Activated CD4-positive, CD25-positive, alpha-beta regulatory T cell (primary cell): Measurements from ENCODE around the gene NME9.
"Not testable (repeated sequence)": the region's sequence is repeated elsewhere in the genome, so short reads cannot be mapped to it uniquely, and the experiment has no call there.

Experiments used
- DNase-seq, 4 experiments: peaks; one replicate each; lab custom pipeline; 2025; lab: John Stamatoyannopoulos, UW

The NME9 gene, protein sequence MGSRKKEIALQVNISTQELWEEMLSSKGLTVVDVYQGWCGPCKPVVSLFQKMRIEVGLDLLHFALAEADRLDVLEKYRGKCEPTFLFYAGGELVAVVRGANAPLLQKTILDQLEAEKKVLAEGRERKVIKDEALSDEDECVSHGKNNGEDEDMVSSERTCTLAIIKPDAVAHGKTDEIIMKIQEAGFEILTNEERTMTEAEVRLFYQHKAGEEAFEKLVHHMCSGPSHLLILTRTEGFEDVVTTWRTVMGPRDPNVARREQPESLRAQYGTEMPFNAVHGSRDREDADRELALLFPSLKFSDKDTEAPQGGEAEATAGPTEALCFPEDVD

DNA sequence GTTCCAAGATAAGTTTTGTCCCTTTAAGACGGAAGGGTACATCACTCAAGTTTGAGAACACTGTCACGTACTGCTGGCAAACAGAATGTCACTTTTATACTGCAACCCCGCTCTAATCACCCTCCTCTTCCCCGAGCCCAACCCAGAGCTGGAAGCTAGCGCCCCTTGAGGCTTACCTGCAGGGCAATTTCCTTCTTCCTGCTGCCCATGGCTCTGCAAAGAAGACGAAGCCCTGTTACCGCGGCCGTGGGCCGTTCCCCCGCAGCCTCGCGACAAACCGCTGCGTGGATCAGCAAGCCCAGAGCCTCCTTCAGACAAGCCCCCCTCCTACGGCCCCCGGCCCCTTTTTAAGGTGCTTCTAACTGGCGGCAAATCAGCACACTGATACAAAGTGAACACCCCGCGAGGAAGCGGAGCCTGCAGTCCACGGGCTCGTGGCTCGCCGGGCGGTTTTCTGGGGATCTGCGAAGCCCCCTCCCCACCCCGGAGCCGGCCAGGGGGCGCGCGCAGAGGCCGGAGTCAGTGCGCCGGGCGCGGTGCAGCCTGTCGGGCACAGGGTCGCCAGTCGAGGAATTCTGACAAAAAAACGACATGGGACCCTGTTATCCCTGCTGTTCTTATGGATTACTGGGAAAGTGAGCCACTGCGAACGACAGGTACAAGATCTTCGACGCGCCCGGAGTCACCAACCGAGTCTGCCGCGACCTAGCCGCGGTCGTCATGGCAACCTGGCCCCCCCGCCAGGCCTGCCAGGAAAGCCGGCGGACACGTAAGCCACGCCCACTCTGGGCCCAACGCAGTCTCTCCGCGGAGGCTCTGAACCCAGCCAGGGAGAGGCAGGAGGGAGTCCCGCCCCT, at the start of gene NME9:
Gene NME9, minus strand, starts transcription at position 725 of the 857 bp plus-strand sequence. Its CDS starts 516 bp downstream, at position 209.
- DNase-seq, result peak; percentile 59 to 78 (median 66)

DNA sequence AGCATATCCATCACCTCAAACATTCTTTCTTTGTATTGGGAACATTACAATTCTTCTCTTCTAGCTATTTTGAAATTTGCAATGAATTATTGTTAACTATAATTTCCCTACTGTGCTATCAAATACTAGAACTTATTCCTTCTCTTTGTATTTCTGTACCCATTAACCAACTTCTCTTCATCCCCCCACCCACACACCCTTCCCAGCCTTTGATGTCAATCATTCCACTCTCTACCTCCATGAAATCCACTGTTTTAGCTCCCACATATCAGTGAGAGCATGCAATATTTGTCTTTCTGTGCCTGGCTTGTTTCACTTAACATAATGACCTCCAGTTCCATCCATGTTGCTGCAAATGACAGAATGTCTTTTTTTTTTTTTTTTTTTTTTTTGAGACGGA, 49.3 kb upstream of the NME9 start:
- DNase-seq, result no peak

DNA sequence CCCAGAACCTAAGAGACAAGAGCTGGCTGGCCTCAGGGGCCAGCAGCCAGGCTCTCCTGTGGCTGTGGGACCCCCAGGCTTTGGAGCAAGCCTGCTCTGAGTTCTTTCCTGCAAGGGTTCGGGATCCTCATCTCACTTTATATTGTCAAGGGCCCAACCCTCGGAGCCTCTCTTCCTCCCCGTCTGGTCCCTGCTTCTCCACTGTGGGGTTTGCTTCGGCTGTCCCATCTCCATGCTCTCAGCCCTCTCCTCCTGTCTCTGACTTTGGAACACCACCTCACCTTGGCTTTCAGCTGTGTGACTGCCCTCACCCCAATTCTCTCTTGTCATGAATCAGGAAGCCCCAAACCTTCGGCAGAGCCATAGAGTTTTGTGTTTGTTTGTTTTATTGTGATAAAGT, 48.7 kb upstream of the NME9 start:
- no peak for DNase-seq

DNA sequence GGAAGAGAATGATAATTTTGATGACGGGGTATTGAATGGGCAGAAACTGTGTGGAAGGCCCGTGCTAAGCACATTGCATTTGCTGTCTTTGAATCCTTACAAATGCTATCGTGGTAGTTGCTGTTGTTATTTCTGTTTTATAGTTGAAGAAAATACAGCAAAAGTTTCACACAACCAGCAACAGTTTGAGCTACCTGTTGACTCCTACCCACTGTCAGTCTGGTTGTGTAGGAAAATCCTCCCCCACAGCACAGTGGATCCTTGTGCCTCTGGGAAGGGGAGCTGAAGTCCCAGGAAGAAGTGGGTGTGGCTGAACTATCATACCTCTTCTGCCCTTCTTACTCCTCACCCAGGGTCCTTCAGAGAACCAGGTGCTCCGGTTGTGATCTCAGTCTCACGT, 48.2 kb upstream of the NME9 start:
- no peak for DNase-seq

DNA sequence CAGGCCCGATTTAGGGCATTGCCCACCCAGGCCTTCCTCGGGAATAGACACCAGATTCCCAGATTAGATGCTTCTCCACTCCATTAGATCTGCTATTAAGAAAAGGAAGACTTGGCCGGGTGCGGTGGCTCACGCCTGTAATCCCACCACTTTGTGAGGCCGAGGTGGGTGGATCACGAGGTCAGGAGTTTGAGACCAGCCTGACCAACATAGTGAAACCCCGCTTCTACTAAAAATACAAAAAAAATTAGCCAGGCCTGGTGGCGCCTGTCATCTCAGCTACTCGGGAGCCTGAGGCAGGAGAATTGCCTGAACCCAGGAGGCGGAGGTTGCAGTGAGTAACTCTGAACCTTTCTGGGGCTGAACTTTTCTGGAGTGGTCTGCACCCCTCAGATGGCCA, 47.6 kb upstream of the NME9 start:
- not testable (repeated sequence) for DNase-seq

DNA sequence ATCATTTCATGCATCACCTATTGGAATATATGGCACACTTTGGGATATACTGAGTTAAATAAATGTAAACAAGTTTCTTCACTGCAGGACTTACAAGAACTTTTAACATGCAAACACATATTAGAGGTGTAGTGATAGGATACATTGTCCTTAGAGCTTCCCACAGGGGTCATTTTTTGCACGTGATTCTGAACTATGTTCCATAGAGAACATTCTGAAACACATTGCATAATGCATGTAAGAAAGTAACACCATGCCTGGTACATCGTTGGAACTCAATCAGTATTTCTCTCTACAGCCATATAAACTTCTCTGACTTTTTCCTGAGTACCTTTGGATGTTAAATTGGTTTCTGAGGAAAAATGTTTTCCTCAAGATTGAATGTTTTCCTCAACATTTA, 47.0 kb upstream of the NME9 start:
- DNase-seq, result no peak

DNA sequence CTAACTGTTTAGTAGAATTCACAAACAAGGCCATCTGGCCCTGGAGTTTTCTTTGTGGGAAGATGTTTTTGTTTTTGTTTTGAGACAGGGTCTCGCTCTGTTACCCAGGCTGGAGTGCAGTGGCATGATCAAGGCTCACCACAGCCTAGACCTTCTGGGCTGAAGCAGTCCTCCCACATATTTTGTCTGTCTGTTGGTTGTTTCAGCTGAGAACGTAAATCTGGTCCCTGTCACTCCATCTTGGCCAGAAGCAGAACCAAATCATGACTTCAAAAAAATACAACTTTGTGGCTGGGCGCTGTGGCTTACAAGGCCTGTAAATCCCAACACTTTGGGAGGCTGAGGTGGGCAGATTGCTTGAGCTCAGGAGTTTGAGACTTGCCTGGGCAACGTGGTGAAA, 45.8 kb upstream of the NME9 start:
- DNase-seq, result no peak

DNA sequence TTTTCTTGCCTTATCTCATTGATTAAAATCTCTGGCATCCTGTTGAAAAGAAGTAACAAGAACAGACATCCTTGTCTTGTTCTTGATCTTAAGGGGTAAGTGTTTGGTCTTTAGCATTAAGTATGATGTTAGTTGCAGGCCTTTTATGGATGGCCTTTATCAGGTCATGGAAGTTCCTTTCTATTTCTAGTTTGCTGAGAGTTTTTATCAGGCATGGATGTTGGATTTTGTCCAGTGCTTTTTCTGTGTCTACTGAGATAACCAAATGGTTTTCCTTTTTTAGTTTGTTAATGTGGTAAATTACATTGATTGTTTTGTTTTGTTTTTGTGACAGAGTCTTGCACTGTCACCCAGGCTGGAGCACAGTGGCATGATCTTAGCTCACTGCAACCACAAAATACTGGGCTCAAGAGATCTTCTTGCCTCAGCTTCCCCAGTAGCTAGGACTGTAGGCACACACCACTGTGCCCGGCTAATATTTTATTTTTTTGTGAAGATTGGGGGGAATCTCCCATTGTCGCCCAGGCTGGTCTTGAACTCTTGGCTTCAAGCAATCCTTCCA, 45.0 kb upstream of the NME9 start:
- DNase-seq, result no peak

DNA sequence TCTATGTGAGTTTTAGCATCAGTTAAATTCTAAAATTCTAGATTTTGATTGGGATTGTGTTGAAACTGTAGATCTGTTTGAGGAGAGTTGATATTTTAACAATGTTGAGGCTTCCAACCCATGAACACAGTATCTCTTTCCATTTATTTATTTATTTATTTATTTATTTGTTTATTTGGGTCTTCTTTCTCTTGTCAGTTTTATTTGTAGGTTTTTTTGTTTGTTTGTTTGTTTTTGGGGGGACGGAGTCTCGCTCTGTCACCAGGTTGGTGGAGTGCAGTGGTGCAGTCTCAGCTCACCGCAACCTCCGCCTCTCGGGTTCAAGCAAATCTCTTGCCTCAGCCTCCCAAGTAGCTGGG, 44.1 kb upstream of the NME9 start:
- DNase-seq, result no peak

DNA sequence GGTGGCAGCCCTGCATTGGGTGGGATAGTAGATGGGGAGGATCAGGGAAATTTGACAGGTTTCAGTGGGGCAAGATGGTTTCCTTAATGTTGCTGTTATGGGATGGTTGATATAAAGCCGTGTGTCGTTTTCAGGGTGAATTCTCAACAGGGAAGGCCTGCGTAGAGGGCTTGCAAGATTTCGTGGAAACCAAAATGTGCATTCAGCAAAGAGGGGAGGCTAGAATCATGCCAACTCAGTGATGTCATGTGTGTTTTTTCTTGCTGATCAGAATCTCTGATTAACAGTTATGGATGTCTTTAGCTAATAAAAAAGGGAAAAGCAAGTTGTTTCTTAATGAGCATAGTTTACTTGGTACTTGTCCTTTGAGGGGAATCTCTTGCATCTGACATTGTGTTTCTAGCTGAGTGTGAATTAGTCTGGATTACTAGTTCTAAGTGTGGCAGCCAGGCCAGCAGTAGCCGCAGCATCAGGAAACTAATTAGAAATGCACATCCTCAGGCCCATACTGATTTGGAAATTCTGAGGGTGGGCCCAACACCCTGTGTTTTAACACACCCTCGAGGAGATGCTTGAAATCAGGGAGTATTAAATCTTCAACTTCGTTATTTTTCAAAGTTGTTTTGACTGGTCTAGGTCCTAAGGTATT, 43.6 kb upstream of the NME9 start:
- DNase-seq, result no peak

DNA sequence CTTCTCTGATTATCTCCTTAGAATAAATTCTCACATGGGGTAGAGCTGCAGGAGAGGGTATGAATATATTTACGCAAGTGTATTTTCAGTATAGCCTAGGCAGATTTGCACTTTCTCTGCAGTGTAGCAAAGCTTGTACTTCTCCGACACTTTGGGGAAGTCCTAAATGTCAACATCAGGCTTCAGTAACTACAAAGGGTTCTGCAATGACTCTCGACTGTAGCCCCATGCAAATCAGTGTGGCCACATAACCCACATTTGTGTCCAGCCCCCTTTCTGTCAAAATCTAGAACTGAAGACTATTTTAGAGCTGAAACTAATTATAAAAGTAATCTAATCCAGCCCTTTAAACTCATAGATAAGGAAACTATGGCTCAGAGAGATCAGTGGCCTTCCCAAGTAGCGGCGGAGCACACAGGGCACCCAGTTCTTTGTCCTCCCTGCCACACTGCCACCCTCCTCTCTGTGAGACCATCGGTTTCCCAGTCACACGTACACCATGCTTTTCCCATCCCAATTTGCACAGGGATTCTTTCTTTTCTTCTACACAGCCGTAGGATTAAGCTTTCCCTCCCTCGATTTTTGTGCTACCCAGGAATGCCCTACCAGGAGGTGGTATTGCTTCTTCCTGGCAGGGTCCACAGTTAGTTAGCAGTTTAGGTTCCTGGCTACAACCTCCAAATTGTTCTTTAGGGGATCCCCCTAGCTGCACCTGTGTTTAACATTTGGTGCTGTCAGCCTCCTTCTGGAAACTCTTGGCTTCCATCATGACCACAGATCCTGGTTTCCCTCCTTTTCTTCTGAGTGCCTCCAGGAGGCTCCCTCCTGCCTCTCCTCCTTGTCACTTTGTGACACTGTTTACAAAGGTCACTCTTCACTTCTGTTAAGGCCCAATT, 41.7 kb upstream of the NME9 start:
- no peak for DNase-seq

DNA sequence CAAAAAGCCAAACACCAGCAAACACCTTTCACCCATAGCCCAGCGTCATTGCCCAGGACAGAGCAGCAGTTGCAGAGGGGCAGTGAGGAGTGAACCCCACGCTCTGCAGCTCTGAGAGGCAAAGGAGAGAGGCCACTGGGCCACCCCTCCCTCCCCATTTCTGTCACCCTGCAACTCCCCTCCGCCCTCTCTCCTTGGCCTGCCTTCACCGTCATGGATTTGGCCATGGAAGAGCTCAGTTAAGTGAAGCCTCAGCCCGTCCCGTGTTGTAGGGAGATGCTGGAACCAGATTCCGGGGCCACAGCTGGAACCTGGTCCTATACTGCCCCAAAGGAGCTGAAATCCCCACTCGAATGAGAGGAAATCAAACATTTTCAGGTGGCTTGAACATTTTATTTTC, 40.7 kb upstream of the NME9 start:
- no peak for DNase-seq

DNA sequence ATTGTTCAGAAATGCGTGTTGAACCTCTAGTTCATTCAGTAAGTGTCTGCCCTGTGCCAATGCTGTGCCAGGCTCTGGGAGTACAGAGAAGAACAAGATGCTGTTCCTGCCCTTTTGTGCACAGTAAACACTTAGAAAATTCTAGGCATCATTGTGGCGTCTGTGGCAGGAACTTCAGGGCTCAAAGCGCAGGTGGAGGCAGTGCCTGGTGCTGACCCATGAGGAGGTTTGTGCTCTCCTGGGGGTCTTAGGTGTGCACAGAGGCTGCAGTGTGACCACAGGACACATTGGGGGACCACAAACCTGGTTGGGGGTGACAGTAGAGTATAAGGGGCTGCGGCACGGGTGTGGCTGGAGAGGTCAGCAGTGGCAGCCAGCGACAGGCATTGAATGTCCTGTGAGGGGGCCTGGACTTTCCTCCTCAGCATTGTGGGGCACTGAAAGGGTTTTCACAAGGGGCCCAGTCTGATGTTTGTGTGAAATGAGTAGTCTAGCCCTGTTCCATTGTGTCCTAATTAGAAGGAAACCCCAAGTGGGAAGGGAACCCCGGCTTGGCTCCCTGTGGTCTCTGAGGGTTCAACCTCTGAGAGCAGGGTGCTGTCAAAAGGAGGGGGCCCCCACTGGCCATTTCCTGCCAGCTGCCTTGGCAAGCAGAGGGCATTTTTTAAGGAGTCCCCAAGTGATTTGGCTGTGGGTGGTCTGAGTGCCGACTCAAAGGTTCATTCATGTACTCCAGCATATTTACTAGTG, 39.7 kb upstream of the NME9 start:
- no peak for DNase-seq

DNA sequence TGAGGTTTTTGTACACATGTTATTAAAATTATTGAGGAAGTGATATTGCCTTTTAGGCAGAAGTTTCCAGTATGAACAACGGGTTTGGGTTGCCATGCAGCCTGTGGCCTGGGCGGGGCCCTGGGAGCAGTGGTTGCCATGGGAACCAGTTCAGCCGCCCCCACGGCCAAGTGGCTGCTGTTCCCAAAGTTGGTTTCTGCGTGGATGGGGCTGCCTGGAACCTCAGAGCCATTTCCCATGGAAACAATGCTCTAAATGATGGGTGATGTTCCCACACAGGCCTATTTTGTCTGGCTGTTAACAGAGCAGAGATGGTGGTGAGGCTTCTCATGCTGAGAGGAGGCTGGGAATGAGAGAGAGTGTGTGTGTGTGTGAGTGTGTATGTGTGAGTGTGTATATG, 38.3 kb upstream of the NME9 start:
- DNase-seq, result no peak

DNA sequence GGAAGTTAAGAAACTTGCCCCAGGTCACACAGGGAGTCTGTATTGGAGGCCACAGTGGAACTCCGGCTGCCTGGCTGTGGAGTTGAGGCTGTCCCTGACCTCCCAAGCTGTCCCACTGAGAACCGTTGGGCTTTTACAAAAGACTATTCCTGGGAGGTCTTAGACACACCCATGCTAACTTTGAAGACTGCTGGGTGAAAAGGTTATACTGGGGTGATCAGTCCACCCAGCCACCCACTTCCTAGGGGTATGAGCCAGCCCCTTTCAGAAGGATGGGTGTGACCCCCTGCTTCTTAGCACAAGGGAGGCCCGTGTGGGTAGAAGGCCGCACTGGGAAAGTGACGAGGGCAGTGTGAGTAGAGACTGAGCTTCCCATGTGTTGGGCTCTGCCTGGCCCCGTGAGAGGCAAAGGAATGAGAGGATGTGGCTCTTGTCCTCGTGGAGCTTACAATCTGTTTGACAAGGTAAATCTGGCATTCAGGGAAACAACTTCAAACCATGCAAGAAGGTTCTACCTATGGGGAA, 37.7 kb upstream of the NME9 start:
- DNase-seq, result no peak

DNA sequence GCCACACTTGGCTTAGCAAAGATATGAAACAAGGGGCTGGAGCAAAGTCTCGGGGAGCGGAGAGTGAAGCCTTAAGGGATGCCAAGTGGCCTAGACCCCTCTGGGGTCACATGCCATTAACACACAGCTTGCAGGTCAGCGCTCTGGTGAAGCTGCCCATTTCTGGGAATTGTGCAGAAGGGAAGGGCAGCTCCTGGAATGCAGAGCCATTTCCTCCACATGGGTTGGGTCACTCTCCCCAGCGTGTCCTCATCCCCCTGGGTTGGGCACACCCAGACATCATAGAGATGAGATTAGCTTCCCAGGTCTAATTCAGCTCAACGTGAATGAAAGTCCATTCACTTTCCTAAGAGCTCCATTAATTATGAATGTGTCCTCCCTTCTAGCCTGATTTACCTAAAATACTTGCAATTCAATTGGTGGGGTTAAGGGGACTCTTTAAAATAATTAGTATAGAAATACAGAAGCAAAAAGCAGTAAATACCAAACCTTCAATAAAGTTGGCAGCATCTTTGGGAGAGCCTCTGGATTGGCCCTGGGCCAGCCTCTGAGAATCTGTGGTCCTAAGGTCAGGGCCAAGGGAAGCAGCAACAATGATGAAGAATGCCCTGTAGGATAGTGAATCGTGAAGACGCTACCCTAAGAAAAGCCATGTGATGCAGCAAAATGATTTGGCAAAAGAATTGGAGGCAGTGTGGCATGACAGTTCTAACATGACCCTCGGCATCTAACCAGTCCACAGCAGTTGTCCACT, 36.5 kb upstream of the NME9 start:
- no peak for DNase-seq

DNA sequence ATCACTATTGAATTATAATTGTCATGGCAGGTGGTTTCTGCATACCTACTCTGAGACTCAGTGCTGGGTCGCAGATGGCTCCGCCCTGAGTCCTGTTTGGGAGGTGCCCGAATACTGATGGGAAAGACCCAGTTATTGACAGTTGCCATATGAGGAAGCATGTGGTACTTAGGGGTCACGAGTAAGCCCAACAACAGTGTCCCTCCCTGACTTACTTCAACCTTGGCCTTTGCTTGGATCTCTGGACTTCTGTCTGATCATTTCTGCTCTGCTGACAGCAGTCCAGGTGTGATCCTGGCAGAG, 35.6 kb upstream of the NME9 start:
- no peak for DNase-seq

DNA sequence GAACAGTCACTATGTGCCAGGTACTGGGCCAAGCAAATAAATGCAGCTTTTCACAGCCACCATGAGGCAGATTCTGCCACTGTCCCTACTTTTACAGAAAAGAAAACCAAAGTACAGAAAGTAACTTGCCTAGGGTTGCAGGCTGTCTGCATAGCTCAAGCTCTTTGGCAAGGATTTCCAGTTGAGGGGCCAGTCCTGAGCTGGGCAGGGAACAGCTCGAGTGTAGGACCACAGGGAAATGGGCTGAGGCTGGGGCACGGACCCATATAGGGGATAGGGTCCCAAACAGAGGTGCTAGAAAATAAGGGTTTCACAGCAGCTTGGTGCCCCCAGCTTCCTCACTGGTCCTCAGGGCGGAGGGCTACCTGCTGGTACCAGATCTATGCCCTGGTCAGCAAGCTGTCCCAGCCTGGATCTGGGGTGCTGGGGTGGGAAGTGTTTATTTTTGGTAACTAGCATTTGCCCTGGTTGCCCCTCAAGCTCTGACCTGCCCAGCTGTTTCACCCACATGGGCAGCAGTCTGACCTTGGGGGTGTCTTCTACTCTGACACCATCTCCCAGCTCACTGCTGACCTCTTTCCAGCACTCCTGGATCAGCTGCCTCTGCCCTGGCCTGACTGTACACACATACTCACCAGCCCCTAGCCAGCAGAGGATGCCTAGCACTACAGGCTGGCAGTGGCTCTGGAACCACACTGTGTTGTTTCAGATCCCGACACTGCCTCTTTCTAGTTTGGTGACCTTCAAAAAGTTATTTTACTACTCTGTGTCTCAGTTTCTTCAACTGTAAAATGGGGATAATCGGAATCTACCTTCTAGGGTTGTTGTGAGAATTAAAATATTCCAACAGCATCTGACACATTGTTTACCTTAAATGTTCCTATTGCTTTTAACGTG, 35.0 kb upstream of the NME9 start:
- no peak for DNase-seq

DNA sequence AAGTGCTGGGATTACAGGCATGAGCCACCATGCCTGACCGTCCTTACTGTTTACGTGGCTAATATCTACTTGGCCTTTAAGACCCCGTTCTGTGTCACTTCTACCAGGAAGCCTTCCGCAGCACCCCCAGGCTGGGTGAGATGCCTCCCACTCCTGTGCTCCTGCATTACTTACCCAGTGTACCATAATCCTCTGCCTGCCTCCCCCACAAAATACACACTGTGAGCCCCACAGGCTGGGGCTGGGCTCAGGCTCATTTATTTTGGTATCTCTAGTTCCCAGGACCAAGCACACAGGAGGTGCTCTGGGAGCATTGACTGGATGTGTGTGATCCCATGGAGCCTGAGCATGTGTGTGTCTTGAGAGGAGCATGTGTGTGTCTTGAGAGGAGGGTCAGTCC, 33.7 kb upstream of the NME9 start:
- no peak for DNase-seq
